Right forelimb (tissue), 1 donor: ENCODE data around the gene ITGA2B.
"Not testable (repeated sequence)": the region's sequence is repeated elsewhere in the genome, so short reads cannot be mapped to it uniquely, and the experiment has no call there.

Source experiments
- DNase-seq: peaks from one replicate; pipeline ENCODE4 v3.0.0-alpha.2; 2018

ITGA2B gene

DNA sequence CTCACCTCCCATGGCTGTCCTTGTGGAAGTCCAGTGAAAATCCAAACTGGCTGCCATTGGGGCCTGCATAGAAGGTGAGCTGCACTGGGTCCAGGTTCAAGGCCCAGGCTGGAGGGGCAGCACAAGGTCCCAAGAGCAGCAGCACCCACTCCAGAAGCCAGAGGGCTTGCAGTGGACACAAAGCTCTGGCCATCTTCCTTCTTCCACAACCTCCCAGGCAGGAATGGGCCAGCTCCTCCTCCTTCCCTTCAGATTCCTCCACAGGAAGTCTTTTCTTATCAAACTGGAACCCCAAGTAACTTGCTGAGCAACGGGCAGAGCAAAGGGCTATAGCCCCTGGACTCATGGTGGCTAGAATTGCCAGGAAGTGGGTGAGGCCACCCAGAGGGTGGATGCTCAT is at the start of gene ITGA2B:
Gene ITGA2B (minus strand): TSS at position 369 of the 400 bp plus-strand sequence. CDS start 176 bp downstream, at position 193.
- no peak for DNase-seq

DNA sequence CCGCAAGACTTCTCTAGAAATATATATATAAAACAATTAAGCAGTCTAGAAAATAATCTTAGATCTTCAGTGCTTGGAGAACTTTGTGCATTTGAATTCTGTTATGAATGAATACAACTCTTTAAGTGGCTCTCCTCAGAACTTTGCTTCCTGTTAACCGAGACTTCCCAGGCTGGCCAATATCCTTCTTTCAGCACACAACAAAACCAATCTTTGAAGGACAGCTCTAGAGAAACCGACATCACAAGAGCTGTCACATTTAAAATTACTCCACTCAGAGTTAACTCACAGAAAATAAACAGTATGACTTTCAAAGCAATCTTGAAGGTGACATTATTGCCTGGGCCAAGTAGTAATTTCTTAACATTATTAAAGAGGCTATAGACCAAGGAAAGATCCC is 49.7 kb upstream of the ITGA2B start:
- DNase-seq, result no peak

DNA sequence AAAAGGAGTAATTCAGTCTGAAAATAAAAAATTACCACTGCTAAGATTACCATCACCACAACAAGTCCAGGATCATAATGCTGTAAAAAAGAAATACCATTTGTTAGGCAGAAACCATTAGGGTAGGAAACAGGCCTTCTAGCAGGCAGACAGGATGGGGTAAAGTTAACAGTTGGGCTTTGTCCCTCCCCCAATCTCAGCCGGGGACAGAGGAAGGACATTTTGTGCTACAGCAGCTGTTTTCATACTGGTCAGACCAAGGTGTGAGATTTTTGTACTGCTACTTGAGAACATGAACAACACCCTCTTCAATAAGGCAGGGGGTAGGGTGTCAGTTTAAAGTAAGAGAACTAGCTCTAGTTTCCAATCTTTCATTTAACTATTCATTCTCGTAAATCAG is 49.2 kb upstream of the ITGA2B start:
- DNase-seq, result no peak

DNA sequence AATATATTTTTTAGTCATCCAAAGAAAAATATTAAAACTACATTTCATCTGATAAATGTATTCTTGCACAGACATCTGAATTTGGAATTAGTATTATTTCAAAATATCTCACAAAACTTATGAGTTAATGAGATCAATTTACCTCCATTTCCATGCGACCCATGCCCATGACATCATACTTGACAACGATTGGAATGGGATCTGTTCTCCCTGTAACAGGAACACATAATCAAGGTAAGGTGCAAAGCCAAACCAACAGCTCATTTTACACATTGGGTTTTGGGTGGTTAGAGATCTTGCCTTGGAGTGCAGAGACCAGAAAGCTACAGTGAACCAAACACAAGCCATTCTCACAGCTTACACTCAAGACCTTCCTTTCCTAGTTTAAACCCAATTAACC is 46.9 kb upstream of the ITGA2B start:
- no peak for DNase-seq

DNA sequence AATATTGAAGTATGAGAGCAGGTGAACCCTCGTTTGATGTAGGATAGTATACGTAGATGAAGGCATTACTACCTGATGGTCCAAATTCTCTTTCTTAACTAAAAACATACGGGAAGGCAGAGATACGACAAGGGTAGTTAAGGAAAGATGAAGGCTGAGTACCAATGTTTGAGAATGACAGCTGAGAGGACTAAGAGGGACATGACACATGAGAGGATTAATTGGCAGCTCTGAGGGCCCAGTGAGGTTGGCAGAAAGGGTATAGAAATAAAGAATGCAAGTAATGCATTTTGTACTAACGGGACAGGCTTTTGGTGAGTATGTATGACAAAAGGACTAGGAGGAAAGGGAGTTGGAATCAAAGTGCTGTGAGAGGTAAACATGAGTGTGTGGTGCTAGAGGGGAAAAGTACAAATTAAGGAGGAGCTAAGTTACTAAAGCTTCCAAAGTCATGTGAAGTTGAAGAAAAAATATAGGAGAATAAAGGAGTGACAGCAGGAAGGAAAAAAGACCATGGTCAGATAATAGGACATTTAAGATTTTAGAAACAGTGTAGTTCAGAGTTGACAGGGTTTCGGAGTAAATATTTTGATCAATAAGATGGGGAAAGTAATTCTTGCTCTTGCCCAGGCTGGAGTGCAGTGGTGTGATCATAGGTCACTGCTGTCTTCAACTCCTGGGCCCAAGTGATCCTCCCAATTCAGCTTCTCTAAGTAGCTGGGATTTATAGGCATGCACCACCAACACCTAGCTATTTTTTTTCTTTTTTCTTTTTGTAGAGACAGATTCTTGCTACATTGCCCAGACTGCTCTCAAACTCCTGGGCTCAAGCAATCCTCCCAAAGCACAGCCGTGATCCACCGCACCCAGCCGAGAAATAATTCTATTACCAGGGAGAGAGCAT is 43.1 kb upstream of the ITGA2B start:
- DNase-seq, result no peak

DNA sequence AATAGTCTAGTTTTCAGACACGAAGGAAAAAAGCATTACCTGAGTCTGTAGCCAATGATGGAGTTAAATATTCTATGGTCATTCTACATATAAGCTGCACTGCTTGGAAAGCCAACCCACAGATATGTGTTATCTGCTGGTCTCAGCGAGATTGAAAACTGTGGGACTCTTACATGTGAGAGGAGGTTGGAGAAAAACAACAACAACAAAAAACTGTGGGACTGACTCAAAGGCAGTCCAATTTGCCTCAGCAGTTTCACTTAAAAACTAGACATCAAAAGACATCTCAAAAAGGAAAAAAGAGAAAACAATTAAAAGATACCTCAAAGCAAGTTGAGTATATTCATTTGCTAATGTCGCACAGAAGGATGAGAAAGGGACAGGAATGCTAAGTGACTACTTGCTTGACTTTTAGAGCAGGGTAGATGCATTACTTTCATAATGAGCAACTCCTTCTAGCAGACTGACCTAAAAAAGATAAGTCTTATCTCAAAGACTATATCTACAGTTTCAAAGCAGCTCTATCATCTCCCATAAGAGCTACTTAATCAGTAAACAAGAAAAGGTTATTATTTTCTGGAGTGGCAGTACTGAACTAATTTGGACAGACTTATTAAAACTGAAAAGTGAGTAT is 35.5 kb upstream of the ITGA2B start:
- no peak for DNase-seq

DNA sequence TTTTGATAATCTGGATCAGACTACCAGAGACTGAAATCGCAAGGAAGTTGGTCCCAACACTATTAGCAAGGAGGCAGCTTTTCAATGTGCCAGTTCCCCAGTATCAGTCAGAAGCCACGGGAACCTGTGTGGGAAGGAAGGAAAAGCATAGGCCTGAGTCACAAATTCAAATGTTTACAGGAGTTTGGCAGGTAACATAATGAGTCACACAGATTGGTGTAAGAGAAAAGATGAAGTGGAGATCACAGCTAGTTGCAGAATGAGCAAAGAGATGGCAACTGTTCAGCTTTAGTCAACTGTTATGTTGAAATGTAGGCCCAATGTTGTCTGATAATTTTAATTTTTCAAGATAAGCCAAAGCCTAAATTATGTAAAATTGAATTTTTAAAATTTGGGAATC is 28.1 kb upstream of the ITGA2B start:
- DNase-seq, result no peak

DNA sequence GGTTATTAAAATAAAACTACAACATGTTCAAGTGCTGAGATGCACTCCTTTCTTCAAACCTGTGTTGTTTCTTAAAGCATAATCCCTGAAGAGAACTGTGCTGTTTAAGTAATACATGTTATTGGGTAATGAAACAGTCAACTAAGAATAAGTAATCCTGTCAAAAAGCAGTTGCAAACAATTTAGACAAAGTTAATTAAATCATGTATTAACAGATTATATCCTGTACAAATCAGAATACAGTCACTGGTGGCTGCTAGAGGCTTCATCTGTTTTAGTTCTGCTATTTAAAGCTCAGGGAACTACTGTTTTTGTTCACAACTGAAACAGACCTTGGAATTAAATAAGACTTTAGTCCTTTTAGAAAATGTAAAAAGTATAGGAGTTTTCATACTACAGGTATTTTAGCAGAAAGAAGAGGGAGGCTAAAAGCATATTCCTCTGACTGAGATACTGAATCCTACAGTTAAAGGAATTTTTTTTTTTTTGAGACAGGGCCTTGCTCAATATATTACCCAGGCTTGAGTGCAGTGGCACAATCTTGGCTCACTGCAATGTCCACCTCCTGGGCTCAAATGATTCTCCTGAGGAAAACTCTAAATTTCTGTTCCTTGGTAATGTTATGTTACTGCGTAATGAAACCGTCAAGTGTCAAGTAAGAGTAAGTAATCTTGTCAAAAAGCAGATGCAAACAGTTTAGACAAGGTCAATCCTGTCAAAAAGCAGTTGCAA is 27.3 kb upstream of the ITGA2B start:
- no peak for DNase-seq

DNA sequence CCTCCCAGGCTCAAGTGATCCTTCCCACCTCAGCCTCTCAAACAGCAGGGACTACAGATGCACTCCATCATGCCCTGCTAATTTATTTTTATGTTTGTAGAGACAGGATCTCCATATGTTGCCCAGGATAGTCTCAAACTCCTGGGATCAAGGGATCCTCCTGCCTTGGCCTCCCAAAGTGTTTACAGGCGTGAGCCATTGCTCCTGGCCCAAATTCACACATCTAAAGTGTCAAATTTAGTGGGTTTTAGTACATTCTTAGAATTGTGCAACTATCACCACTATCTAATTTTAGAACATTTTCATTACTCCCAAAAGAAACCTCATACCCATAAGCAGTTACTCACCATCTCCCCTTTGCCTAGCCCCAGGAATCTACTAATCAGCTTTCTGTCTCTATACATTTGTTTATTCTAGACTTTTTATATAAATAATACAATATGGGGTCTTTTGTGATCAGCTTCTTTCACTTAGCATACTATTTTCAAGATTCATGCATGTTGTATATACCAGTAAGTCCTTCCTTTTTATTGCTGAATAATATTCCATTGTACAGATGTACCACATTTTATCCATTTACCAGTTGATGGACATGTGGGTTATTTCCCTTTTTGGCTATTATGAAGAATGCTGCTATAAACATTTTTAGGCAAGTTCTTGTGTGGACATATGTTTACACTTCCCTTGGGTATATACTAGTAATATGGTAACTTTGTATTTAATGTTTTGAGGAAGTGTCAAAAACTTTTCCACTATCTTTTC is 25.1 kb upstream of the ITGA2B start:
- no peak for DNase-seq

DNA sequence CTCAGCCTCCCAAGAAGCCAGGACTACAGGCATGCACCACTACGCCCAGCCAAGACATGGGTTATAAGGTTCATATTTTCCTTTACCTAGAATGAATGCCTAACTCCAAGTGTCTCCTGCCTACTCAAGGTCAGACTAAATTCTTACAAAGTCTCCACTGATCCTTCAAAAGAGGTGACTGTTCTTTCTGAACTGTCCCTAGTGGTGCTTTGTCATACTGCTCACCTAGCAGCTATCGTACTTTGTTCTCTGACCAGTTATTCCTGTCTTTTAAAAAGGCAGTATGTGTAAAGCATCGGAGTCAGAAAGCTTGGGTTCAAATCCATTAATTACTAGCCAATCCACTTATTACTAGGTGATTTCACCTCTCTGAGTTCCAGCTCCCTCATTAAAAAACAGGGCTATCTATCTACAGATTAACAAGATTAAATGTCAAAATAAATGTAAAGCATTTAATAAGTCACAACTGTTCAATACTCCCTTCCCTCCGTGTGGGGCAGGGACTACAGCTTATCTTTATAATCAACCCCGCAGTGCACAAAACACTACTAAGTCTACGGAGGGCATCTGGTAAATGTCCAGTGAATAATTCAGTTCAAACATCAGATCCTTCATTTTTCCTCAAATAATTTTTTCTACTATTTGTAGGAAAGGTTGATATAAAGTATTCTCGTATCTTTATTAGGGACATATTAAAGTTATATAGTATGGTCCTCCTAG is 20.0 kb upstream of the ITGA2B start:
- no peak for DNase-seq

DNA sequence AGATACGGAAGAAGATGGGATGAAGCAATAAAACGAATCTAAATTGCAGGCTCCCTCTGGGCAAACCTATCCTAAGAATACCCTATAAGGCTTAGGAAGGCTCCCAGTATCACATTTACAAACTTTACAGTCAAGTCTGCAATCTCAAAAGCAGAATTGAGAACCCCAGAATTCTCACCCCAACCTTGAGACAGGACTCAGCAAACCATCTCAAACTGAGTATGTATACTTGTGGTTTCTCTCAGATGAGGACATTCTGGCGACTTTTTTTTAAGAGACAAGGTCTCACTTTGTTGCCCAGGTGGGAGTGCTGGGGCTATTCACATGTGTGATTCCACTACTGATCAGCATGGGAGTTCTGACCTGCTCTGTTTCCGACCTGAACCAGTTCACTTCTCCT is 19.3 kb upstream of the ITGA2B start:
- no peak for DNase-seq

DNA sequence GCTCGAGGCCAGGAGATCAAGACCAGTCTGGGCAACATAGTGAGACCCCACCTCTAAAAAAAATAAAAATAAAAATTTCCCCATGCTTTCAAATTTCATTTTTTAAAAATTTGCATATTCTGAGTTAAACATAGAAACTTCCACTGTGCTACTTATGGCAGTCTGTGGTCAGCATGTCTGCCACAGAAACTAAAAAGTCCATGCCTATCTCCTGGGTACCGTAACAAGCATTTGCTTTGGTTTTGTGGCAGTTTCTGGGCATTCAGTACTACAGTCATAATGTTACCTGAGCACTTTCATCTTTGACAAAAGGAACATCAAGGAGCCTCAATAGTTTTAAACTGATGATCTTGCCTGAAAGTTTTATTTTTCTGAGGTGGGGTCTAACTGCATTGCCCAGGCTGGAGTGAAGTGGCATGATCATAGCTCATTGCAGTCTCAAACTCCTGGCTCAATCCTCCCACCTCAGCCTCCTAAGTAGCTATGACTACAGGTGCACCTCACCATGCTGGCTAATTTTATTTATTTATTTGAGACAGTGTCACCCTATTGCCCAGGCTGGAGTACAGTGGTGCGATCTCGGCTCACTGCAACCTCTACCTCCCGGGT is 13.2 kb upstream of the ITGA2B start:
- DNase-seq, result no peak

DNA sequence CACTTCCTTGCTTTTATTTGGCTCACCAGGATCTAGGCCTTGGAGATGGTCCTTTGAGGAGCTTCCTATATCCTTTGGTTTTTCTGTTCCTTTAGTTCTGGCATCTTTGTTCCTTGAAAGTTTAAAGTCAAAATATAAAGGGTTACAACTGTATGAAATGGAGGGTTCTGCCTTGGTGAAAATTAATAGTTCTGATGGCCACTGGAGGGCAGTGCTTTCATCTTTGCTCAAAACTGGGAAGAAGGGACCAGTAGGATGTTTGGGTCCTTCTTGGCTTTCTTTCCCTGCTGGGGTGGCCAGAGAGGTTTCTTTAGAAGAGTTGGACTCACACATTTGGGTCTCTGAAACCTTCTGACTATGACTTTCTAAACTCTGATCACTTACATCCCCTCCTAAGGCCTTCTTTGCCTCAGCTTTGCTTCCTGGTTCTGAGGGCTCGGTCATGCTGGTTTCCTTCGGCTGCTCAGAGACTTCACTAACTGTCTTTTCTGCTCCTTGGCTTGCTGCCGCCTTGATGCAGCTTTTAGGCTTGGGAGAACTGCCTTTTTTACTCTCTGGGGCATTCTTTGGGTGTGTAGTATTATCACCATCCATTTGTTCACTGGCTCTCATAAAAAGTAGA is 10.9 kb upstream of the ITGA2B start:
- no peak for DNase-seq

DNA sequence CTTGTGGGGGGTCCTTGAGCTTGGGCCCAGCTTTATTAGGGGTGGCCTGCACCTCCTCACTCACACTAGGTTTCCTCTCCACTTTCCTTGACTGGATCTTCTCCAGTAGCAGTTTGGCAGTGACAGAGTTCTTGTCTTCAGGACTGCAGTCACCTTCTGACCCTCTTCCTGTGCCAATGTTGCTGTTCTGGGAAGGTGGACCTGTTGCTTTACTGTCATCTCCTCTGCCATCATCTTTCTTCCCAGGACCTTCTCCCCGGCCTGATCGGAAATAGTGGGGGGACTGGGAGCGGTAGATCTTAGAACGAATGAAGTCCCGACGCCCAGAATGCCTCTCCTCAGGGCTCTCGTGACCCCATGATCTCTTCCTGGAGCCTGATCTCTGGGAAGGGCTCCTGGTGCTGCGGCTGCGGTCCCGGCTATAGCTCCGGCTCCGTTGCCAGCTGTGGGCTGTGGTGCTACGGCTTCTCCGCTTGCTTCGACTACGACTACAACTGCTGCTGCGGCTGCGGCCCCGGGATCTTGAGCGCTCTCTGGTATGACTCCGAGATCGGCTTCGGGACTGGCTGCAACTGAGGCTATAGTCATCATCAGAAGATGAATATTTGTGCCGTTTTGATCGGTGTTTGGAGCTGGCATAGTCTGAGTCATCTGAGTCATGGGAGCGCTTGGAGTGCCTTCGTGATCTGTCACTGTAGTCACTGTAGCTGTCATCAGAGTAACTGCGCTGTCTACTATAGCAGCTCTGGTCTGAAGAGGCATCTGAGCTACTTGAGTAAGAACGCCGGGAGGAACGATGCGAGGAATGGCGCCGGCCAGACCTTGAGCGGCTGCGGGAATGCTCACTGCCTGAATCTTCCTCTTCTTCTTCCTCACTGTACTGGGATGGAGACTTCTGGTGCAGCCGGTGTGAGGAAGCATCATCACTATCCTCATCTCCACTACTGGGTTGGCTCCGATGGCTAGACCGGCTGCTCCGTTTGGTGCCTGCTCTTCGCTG is 9.5 kb upstream of the ITGA2B start:
- no peak for DNase-seq

DNA sequence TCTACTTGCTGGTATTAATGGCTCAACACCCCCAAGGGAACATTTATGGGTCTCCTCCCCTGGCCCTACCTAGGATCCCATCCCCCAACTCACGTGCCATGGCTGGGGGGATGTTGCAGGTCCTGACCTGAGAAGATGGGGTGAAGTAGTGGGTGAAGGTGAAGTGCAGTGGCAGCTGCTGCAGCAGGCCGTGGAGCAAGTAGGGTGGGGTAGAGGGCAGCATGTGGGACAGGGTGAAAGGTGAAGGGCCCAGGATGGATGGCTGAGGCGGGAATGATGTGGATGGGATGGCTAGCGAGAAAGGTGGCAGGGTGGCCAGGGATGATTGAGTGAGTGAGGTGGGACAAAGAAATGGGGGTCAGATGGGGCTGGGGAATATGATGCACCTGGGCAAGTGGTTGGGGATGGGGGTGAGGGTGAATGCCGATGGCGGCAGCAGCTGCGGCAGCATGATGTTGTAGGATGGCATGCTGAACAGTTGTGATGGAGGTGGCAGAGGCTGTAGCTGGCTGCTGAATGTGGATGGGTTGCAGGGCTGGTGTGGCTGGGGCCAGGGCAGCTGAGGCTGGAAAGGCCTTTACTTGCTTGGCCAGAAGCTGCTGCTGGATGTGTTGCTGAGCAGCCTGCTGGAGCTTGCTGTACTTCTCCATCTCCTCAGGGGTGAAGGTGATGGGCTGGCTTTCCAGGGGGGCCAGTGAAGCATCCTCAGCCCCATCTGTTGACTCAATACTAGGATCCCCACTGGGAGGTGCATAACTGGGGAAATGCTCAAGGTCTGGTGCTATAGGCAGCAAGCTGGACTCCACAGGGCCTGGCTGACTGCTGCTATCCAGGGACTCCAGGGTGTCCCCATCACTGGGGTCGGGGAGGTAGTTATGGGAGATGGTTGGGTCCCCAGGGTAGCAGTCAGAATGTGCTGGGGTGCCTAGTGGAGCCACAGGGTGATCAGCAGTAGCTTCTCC is 8.3 kb upstream of the ITGA2B start:
- DNase-seq, result no peak

DNA sequence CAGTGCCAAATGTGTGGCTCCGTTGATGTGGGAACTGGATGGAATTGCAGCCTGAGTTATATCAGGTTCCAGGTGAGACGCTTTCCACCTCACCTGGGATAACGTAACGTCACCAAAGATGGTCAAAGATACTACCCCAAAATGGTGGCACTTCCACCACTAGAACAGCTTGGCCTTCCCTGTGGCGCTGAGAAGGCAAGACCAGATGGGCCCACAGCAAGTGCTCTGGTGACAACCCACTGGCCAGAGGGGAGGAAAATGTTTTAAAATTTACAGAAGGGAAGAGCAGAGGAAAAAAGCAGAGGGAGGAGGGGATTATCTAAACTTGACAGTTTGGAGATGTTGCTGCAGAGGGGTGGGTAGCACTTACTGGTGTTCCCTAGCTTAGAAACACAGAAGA is 7.5 kb upstream of the ITGA2B start:
- no peak for DNase-seq

DNA sequence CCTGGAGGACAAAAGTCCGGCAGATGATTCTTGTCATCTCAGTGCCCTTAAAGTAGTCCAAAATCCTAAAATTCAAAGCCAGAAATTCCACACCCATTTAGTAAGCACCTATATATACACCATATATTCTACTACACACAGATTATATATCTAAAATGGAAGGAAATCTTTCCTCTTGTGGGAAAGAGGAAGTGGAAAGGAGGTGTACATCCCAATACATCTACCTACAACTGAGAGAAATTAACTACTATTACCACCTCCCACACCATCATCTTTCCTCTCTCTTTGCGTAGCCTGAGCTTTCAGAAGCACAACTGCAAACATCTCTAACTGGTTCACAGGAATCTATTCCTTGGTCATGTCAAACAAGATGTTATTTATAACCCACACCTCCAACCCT is 5.4 kb upstream of the ITGA2B start:
- no peak for DNase-seq

DNA sequence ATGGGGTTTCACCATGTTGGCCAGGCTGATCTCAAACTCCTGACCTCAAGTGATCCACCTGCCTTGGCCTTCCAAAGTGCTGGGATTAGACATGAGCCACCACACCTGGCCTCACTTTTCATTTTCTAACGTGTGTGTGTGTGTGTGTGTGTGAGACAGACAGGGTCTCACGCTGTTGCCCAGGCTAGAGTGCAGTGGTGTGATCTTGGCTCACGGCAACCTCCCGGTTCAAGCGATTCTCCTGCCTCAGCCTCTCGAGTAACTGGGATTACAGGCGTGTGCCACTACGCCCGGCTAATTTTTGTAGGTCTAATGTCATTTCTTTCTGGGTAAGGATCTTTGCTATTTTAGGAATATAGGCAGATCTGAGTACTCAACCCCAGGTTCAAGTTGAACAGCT is 4.7 kb upstream of the ITGA2B start:
- not testable (repeated sequence) for DNase-seq
